Mesendoderm (in vitro differentiated cells): ENCODE measurements around the gene SLC12A8.

Source experiments
- DNase-seq: peaks from one replicate; pipeline ENCODE4 v3.0.0; 2013
- H2AK5ac ChIP-seq: 2 replicates; pipeline ENCODE4 v1.6.1; 2013; ENCODE audit warnings: low read length, inconsistent platforms
- H2BK120ac ChIP-seq: 2 replicates; pipeline ENCODE4 v1.6.1; 2013; ENCODE audit warnings: low read depth, mild to moderate bottlenecking, low read length, moderate library complexity, mixed read lengths
- H2BK15ac ChIP-seq: replicated peaks from 2 replicates; pipeline ENCODE4 v1.6.1; 2013; ENCODE audit warnings: low read depth, mild to moderate bottlenecking, moderate library complexity
- H2BK5ac ChIP-seq: 2 replicates; pipeline ENCODE4 v1.6.1; 2013; ENCODE audit warnings: low read length, inconsistent platforms
- H3K18ac ChIP-seq: 2 replicates; pipeline ENCODE4 v1.6.1; 2013; ENCODE audit warnings: mild to moderate bottlenecking, low read length, mixed read lengths
- H3K23ac ChIP-seq: one replicate; pipeline ENCODE4 v1.6.1; 2013; ENCODE audit warnings: low read length
- H3K27ac ChIP-seq: 2 replicates; pipeline ENCODE4 v1.5.1; 2013; ENCODE audit warnings: low read depth, mild to moderate bottlenecking, inconsistent platforms, low read length, moderate library complexity
- H3K27me3 ChIP-seq: 2 replicates; pipeline ENCODE4 v1.6.1; 2013; ENCODE audit warnings: low read length, control low read depth, mild to moderate bottlenecking, inconsistent platforms; ENCODE audit not compliant: insufficient read depth, poor library complexity
- H3K36me3 ChIP-seq: 2 replicates; pipeline ENCODE4 v1.6.1; 2013; ENCODE audit warnings: low read length, inconsistent platforms; ENCODE audit not compliant: control insufficient read depth, insufficient read depth
- H3K4ac ChIP-seq: one replicate; pipeline ENCODE4 v1.6.1; 2013; ENCODE audit warnings: low read depth, mild to moderate bottlenecking, low read length, moderate library complexity
- H3K4me1 ChIP-seq: 2 replicates; pipeline ENCODE4 v1.6.1; 2013; ENCODE audit warnings: low read depth, low read length, inconsistent platforms; ENCODE audit not compliant: control insufficient read depth
- H3K4me2 ChIP-seq: 2 replicates; pipeline ENCODE4 v1.6.1; 2013; ENCODE audit warnings: low read length
- H3K4me3 ChIP-seq: 2 replicates; pipeline ENCODE4 v1.5.1; 2013; ENCODE audit warnings: mild to moderate bottlenecking, low read length
- H3K56ac ChIP-seq: one replicate; pipeline ENCODE4 v1.6.1; 2013; ENCODE audit warnings: low read length
- H3K79me1 ChIP-seq: 2 replicates; pipeline ENCODE4 v1.6.1; 2013; ENCODE audit warnings: low read length, inconsistent platforms
- H3K79me2 ChIP-seq: 2 replicates; pipeline ENCODE4 v1.6.1; 2013; ENCODE audit warnings: mild to moderate bottlenecking, low read length; ENCODE audit not compliant: control insufficient read depth, insufficient read depth
- H3K9ac ChIP-seq: 2 replicates; pipeline ENCODE4 v1.6.1; 2013; ENCODE audit warnings: low read length, inconsistent platforms
- H4K5ac ChIP-seq: one replicate; pipeline ENCODE4 v1.6.1; 2013; ENCODE audit warnings: low read length
- H4K8ac ChIP-seq: one replicate; pipeline ENCODE4 v1.6.1; 2013; ENCODE audit warnings: low read depth, mild to moderate bottlenecking, control low read depth, low read length, moderate library complexity
- WGBS: extraction: QIAGEN DNeasy Blood & Tissue Kit; methylation state at CpG from one replicate; pipeline ENCODE4 v1.1.7; 2013; ENCODE audit warnings: low lambda C conversion rate, missing lambda C conversion rate; ENCODE audit not compliant: insufficient coverage; ENCODE audit errors: extremely low coverage; 5-methylcytosine and 5-hydroxymethylcytosine counted together

Gene SLC12A8

DNA sequence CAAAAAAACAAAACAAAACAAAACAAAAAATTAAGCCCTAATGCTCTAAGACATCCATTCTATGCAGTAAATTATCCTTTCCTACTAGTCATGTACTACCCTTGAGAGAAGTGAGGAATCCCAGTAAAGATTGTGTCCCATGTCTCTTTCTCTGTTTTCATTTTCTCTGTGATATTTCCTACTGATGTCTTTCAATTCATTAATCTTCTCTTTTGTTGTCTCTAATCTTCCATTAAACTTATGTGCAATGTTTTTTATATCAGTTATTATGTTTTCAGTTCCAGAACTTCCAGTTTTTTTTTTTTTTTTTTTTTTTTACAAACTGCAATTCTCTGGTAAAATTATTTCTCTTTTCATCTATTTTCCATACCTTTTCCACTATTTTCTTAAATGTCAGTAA, 44.1 kb upstream of the SLC12A8 start:
- Histone ChIP-seq H3K36me3 (no peaks in the 10 kb centered on the region), H2BK120ac (no peak overlapping the region), H3K23ac (no peak overlapping the region), H3K56ac (no peak overlapping the region), H3K79me2 (no peaks in the 10 kb centered on the region), H3K4me2 (no peak overlapping the region), H3K18ac (no peak overlapping the region), H3K4me3 (no peak overlapping the region), H4K8ac (no peak overlapping the region), H2BK15ac (no peak overlapping the region), H4K5ac (no peak overlapping the region), H3K27me3 (no peaks in the 10 kb centered on the region), H3K27ac (no peak overlapping the region), H3K79me1 (no peaks in the 10 kb centered on the region), H3K4me1 (no peaks in the 10 kb centered on the region), H3K4ac (no peak overlapping the region), H2BK5ac (no peak overlapping the region), H3K9ac (no peak overlapping the region), H2AK5ac (no peak overlapping the region)
- no peak for DNase-seq

DNA sequence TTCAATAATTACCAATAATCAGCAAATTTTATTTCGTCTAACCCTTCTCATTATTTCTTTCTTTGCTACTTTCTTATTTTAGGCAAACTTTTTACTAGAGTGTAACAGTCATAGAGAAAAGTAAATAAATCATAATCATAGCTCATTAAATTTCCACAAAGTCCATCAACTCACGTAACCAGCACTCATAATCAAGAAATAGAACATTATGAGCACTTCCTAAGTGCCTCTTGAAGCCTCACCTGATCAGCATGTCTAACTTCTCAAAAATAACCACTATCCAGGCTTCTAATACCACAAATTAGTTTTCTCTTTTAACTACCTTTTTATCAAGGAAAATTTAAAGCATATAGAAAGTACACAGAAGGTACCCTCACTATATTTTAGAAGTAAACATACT, 38.4 kb upstream of the SLC12A8 start:
- Histone ChIP-seq H3K56ac (no peak overlapping the region), H3K4ac (no peak overlapping the region), H3K79me1 (no peaks in the 10 kb centered on the region), H2BK120ac (no peak overlapping the region), H2BK15ac (no peak overlapping the region), H3K4me2 (no peak overlapping the region), H3K18ac (no peak overlapping the region), H4K5ac (no peak overlapping the region), H3K79me2 (no peaks in the 10 kb centered on the region), H3K4me1 (no peaks in the 10 kb centered on the region), H4K8ac (no peak overlapping the region), H3K23ac (no peak overlapping the region), H2AK5ac (no peak overlapping the region), H3K27me3 (no peaks in the 10 kb centered on the region), H3K36me3 (no peaks in the 10 kb centered on the region), H3K4me3 (no peak overlapping the region), H3K27ac (no peak overlapping the region), H3K9ac (no peak overlapping the region), H2BK5ac (no peak overlapping the region)
- WGBS: 100% methylated on average over 1 of the region's 2 CpGs
- DNase-seq: no peak

DNA sequence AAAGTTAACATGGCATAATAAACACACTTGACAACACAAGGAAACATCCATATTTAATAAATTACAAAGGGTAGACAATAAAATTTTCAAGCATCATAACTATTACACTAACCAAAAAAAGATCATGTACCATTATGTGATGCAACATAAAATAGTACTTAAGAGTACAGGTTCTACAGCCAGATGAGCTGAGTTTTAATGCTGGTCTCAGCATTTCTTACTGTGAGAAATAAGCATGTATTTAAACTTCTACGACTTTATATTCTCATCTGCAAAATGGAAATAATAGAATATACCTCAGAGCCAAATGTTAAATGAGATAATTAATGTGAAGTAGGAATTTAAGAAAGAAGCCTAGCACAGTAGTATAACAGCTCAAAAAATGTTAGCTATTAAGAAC, 33.7 kb upstream of the SLC12A8 start:
- no peak overlapping the region for H3K9ac ChIP-seq
- H3K4me1 ChIP-seq: no peaks in the 10 kb centered on the region
- no peaks in the 10 kb centered on the region for H3K36me3 ChIP-seq
- H3K4me2 ChIP-seq: no peak overlapping the region
- H3K27me3 ChIP-seq: no peaks in the 10 kb centered on the region
- no peak overlapping the region for H2BK120ac ChIP-seq
- DNase-seq: no peak
- H4K5ac ChIP-seq: no peak overlapping the region
- H2BK5ac ChIP-seq: no peak overlapping the region
- no peak overlapping the region for H3K23ac ChIP-seq
- H3K4ac ChIP-seq: no peak overlapping the region
- no peak overlapping the region for H3K27ac ChIP-seq
- no CpG with 5 or more reads among the region's 1 CpG for WGBS
- no peak overlapping the region for H2AK5ac ChIP-seq
- H4K8ac ChIP-seq: no peak overlapping the region
- no peaks in the 10 kb centered on the region for H3K79me1 ChIP-seq
- no peak overlapping the region for H3K56ac ChIP-seq
- H2BK15ac ChIP-seq: no peak overlapping the region
- no peak overlapping the region for H3K18ac ChIP-seq
- no peak overlapping the region for H3K4me3 ChIP-seq
- no peaks in the 10 kb centered on the region for H3K79me2 ChIP-seq

DNA sequence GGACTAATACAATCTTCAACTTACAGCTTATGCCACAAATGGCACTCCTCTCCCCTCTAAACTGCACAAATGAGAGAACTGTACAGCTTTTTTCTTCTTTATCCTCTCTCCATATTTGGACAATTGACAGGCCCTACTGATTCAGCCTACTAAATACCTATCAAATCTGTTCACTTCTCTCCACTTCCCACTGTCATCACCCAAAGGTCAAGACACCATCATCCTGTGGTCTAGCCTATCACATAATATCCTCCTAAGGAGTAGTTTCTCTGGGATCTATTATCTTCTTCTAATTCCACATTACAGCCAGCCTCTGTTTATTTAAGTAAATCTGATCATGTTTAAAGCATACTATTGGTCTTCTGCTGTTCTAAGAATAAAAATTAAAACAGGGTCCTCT, 33.0 kb upstream of the SLC12A8 start:
- no peak overlapping the region for H2BK120ac ChIP-seq
- H3K36me3 ChIP-seq: no peaks in the 10 kb centered on the region
- H2BK5ac ChIP-seq: no peak overlapping the region
- H3K18ac ChIP-seq: no peak overlapping the region
- H4K8ac ChIP-seq: no peak overlapping the region
- H3K27ac ChIP-seq: no peak overlapping the region
- DNase-seq: no peak
- H3K27me3 ChIP-seq: no peaks in the 10 kb centered on the region
- no peak overlapping the region for H2BK15ac ChIP-seq
- no peak overlapping the region for H4K5ac ChIP-seq
- H3K4me3 ChIP-seq: no peak overlapping the region
- H3K9ac ChIP-seq: no peak overlapping the region
- H3K79me1 ChIP-seq: no peaks in the 10 kb centered on the region
- H3K56ac ChIP-seq: no peak overlapping the region
- H3K4me1 ChIP-seq: no peaks in the 10 kb centered on the region
- no peaks in the 10 kb centered on the region for H3K79me2 ChIP-seq
- H2AK5ac ChIP-seq: no peak overlapping the region
- no peak overlapping the region for H3K23ac ChIP-seq
- H3K4ac ChIP-seq: no peak overlapping the region
- H3K4me2 ChIP-seq: no peak overlapping the region

DNA sequence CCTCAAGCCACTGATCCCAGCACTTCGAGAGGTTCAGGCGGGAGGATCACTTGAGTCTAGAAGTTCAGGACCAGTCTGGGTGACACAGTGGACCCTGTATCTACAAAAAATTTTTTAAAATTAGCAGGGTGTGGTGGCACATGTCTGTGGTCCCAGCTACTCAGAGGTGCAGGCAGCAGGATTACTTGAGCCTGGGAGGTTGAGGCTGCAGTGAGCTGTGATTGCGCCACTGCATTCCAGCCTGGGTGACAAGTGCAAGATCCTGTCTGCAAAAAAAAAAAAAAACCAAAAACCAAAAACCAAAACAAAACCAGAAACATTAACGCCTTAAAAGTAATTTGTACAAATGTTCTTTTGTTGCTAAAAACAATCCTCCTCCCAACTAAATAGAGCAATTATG, 27.9 kb upstream of the SLC12A8 start:
- Histone ChIP-seq H2BK15ac (no peak overlapping the region), H3K4me1 (no peaks in the 10 kb centered on the region), H3K4me2 (no peak overlapping the region), H3K56ac (no peak overlapping the region), H4K8ac (peak overlapping the region; percentile 28), H2BK120ac (no peak overlapping the region), H3K79me2 (no peaks in the 10 kb centered on the region), H3K79me1 (no peaks in the 10 kb centered on the region), H3K18ac (no peak overlapping the region), H2AK5ac (no peak overlapping the region), H3K36me3 (no peaks in the 10 kb centered on the region), H2BK5ac (no peak overlapping the region), H3K23ac (no peak overlapping the region), H3K27me3 (no peaks in the 10 kb centered on the region), H3K9ac (no peak overlapping the region), H3K27ac (no peak overlapping the region), H4K5ac (no peak overlapping the region), H3K4ac (no peak overlapping the region), H3K4me3 (no peak overlapping the region)
- no CpG with 5 or more reads among the region's 4 CpGs for WGBS
- DNase-seq: peak; percentile 26

DNA sequence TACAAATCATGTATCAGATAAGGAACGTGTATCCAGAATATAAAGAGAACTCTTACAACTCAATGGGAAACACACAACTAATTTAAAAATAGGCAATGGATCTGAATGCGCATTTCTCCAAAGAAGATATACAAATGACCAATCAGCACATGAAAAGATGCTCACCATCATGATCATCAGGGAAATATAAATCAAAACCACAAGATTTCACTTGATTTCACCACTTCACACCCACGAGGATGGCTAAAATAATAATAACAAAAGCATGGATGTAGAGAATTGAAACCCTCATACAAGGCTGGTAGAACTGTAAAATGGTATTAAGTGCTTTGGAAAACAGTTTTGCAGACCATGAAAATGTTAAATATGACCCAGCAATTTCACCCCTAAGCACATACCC, 26.7 kb upstream of the SLC12A8 start:
- Histone ChIP-seq H3K27ac (no peak overlapping the region), H3K18ac (no peak overlapping the region), H3K79me2 (no peaks in the 10 kb centered on the region), H3K4me2 (no peak overlapping the region), H3K9ac (no peak overlapping the region), H4K8ac (no peak overlapping the region), H3K4me1 (no peaks in the 10 kb centered on the region), H3K56ac (no peak overlapping the region), H2BK5ac (no peak overlapping the region), H3K27me3 (no peaks in the 10 kb centered on the region), H3K4ac (no peak overlapping the region), H2BK120ac (no peak overlapping the region), H2AK5ac (no peak overlapping the region), H3K23ac (no peak overlapping the region), H3K36me3 (no peaks in the 10 kb centered on the region), H4K5ac (no peak overlapping the region), H2BK15ac (no peak overlapping the region), H3K4me3 (no peak overlapping the region), H3K79me1 (no peaks in the 10 kb centered on the region)
- DNase-seq: no peak
- WGBS: no CpG with 5 or more reads among the region's 3 CpGs
